Endothelial cell of umbilical vein (primary cell): ENCODE results near the gene KPNA5. TPM values are rescaled to one million over a fixed set of nuclear protein-coding genes. Genes with fewer than 3 reads are reported as not detected.

Experiments
- BruUV-seq: library from RNA; stranded (reverse); fragments of 400-500 nt; replicated peaks from 2 replicates; lab custom pipeline; 2021; lab: Mats Ljungman, UMichigan
- CTCF ChIA-PET: fragments of 300-600, 350-600 bp; sonication (Branson Sonifier 250); formaldehyde crosslinking; loops from one replicate; lab custom pipeline; 2021; ENCODE audit warnings: antibody characterized with exemption, inconsistent platforms; lab: Charles Lee
- POLR2A ChIA-PET: fragments of 300-600, 350-600 bp; sonication (Branson Sonifier 250); formaldehyde crosslinking; loops from one replicate; lab custom pipeline; 2021; ENCODE audit warnings: antibody characterized with exemption, inconsistent platforms; lab: Charles Lee
- DNase-seq: peaks from one replicate; pipeline ENCODE4 v3.0.0-alpha.2; 2011; ENCODE audit warnings: low read depth, low spot score
- FAIRE-seq: peaks from 2 replicates; lab custom pipeline; 2011; peaks lifted over from hg19 to GRCh38; lab: Jason Lieb, UNC
- H2AFZ ChIP-seq: 2 replicates; pipeline ENCODE4 v1.6.0; 2012; ENCODE audit warnings: low read depth, low read length, control low read depth, inconsistent platforms
- H3K27ac ChIP-seq: 2 replicates; pipeline ENCODE4 v1.5.1; 2011; ENCODE audit warnings: low read depth, mild to moderate bottlenecking, control low read depth, low read length, moderate library complexity; ENCODE audit not compliant: insufficient read depth
- H3K27me3 ChIP-seq, 2 experiments: 2 replicates each; pipeline versions ENCODE4 v1.6.0 to v1.6.1; 2011; ENCODE audit warnings: low read length in 2 of 2, mixed read lengths in 1 of 2; ENCODE audit not compliant: control insufficient read depth in 2 of 2, insufficient read depth in 2 of 2
- H3K36me3 ChIP-seq, 2 experiments: 2 replicates in 1 of 2; 3 replicates in 1 of 2; pipeline ENCODE4 v1.5.1; 2011; ENCODE audit warnings: low read length in 2 of 2, mild to moderate bottlenecking in 1 of 2, moderate library complexity in 1 of 2; ENCODE audit not compliant: control insufficient read depth in 2 of 2, insufficient read depth in 2 of 2; ENCODE audit errors: extremely low read depth in 1 of 2
- H3K4me1 ChIP-seq: 3 replicates; pipeline ENCODE4 v1.5.1; 2011; ENCODE audit warnings: mild to moderate bottlenecking, low read length; ENCODE audit not compliant: control insufficient read depth, insufficient read depth; ENCODE audit errors: extremely low read depth
- H3K4me2 ChIP-seq: 2 replicates; pipeline ENCODE4 v1.6.1; 2011; ENCODE audit warnings: low read length, control low read depth, mixed read lengths; ENCODE audit not compliant: insufficient read depth
- H3K4me3 ChIP-seq, 3 experiments: fragments of 200-600 bp in 1 of 3; sonication (generic), shearing (Covaris generic) in 1 of 3; replicated peaks in 1 of 3; 2 replicates each; pipeline ENCODE4 v1.5.1; 2011 to 2016; ENCODE audit warnings: control low read depth in 3 of 3, low read length in 3 of 3, mild to moderate bottlenecking in 2 of 3, inconsistent platforms in 1 of 3, low read depth in 1 of 3, moderate library complexity in 1 of 3; ENCODE audit not compliant: insufficient read depth in 1 of 3
- H3K79me2 ChIP-seq: 2 replicates; pipeline ENCODE4 v1.6.0; 2012; ENCODE audit warnings: low read length, inconsistent platforms; ENCODE audit not compliant: control insufficient read depth, insufficient read depth
- H3K9ac ChIP-seq: replicated peaks from 2 replicates; pipeline ENCODE3; 2011; ENCODE audit warnings: low read length, control low read depth; ENCODE audit not compliant: insufficient read depth; ENCODE audit errors: extremely low read depth
- H3K9me1 ChIP-seq: replicated peaks from 3 replicates; pipeline ENCODE4 v1.6.0; 2011; ENCODE audit warnings: mild to moderate bottlenecking, low read length; ENCODE audit not compliant: control insufficient read depth, insufficient read depth; ENCODE audit errors: extremely low read depth
- H3K9me3 ChIP-seq: replicated peaks from 2 replicates; pipeline ENCODE4 v1.5.1; 2012; ENCODE audit warnings: low read length, inconsistent platforms; ENCODE audit not compliant: control insufficient read depth, insufficient read depth
- H4K20me1 ChIP-seq: replicated peaks from 2 replicates; pipeline ENCODE3; 2011; ENCODE audit warnings: mild to moderate bottlenecking, low read length; ENCODE audit not compliant: control insufficient read depth, insufficient read depth; ENCODE audit errors: extremely low read depth
- CTCF ChIP-seq, 2 donors: IDR thresholded peaks; 1 replicate in 1 of 2; 2 replicates in 1 of 2; pipeline ENCODE4 v1.5.1; 2011; ENCODE audit warnings: low read length in 2 of 2, mild to moderate bottlenecking in 2 of 2, moderate library complexity in 2 of 2, control low read depth in 1 of 2, inconsistent platforms in 1 of 2, low read depth in 1 of 2; ENCODE audit not compliant: insufficient read depth in 1 of 2; ENCODE audit errors: extremely low read depth in 1 of 2
- EZH2 ChIP-seq: IDR thresholded peaks from 2 replicates; pipeline ENCODE4 v1.6.1; 2012; ENCODE audit warnings: borderline replicate concordance, low read depth, mild to moderate bottlenecking, moderate library complexity, low read length, inconsistent platforms; ENCODE audit not compliant: severe bottlenecking
- FOS ChIP-seq: IDR thresholded peaks from 2 replicates; pipeline ENCODE4 v1.6.1; 2011; ENCODE audit warnings: mild to moderate bottlenecking, low read length, moderate library complexity, borderline replicate concordance; ENCODE audit not compliant: insufficient read depth
- GATA2 ChIP-seq: IDR thresholded peaks from 2 replicates; pipeline ENCODE4 v1.7.0; 2011; ENCODE audit warnings: low read depth, mild to moderate bottlenecking, moderate library complexity, mixed read lengths, low read length; ENCODE audit not compliant: insufficient read length, insufficient read depth
- JUN ChIP-seq: IDR thresholded peaks from 2 replicates; pipeline ENCODE4 v1.6.1; 2011; ENCODE audit warnings: borderline replicate concordance, low read depth; ENCODE audit not compliant: insufficient read length, insufficient read depth
- MAX ChIP-seq: IDR thresholded peaks from 2 replicates; pipeline ENCODE4 v1.6.1; 2011; ENCODE audit not compliant: insufficient read depth, insufficient read length
- MYC ChIP-seq: IDR thresholded peaks from one replicate; pipeline ENCODE4 v1.6.1; 2011; ENCODE audit warnings: mild to moderate bottlenecking, low read depth, low read length
- POLR2A ChIP-seq: IDR thresholded peaks from 2 replicates; pipeline ENCODE4 v1.6.1; 2012; ENCODE audit warnings: low read depth, mild to moderate bottlenecking, control low read depth, low read length
- POLR2AphosphoS5 ChIP-seq: IDR thresholded peaks from 2 replicates; pipeline ENCODE4 v1.6.1; 2012; ENCODE audit warnings: low read depth, mild to moderate bottlenecking, control low read depth, low read length, moderate library complexity; ENCODE audit not compliant: insufficient read depth
- dilution Hi-C: fragments of 300-500 bp; cut with MboI; formaldehyde crosslinking; loops from one replicate; pipeline ENCODE4 v1.15.0; 2019; ENCODE audit warnings: low sequenced_read_pairs; ENCODE audit not compliant: extremely low pct_ligation_motif_present
- intact Hi-C: fragments of 100-400 bp; cut with micrococcal nuclease; formaldehyde crosslinking; loops from one replicate; pipeline ENCODE4 v1.10.0; 2022
- polyA plus RNA-seq, 4 experiments: library from polyadenylated mRNA; depleted of rRNA in 3 of 4; stranded (reverse) in 3 of 4; unstranded in 1 of 4; fragments of >200 nt; gene quantifications; 2 replicates each; pipeline versions ENCODE4 v1.2.1 to v1.2.3, GENCODE V29; 2011 to 2012; ENCODE audit warnings: missing spikeins in 1 of 4
- total RNA-seq: library from RNA; stranded (reverse); gene quantifications from 2 replicates; pipeline ENCODE4 v1.2.3, GENCODE V29; 2021

KPNA5 gene
- total and polyA plus RNA-seq, 2 donors (not counting 3 experiments of a cell fraction or from before 2014, with no cell fraction given) = 1.6 to 8.9 TPM

GRCh38 chr6:116763048-116763447, 82.0 kb downstream of the KPNA5 start:
- BruUV-seq = no TSS peak
- H3K27me3 ChIP-seq = peaks cover 11 to 17% of the 10 kb centered on the region in 2 experiments
- FAIRE-seq (no peak), DNase-seq (no peak)
- CTCF ChIA-PET = interaction anchor here (0.8 to 1.1 kb wide), 2 partner anchors 16 to 476 kb away, joined by 3 read pairs; no protein-coding TSS in a partner anchor
- H3K4me3 ChIP-seq = no peak overlapping the region
- no peaks in the 10 kb centered on the region for H4K20me1 ChIP-seq
- no peak overlapping the region for H2AFZ ChIP-seq
- H3K79me2 ChIP-seq = no peaks in the 10 kb centered on the region
- POLR2A ChIA-PET = interaction anchor here (0.6 kb wide), 1 partner anchor 68 kb away, joined by 3 read pairs; no protein-coding TSS in a partner anchor
- dilution Hi-C loops (no loop called here), intact Hi-C loops (no loop called here)
- H3K4me1 ChIP-seq = peaks cover 7% of the 10 kb centered on the region
- no peaks in the 10 kb centered on the region for H3K9me1 ChIP-seq
- no peak overlapping the region for H3K27ac ChIP-seq
- no peak overlapping the region for H3K4me2 ChIP-seq
- no peaks in the 10 kb centered on the region for H3K9me3 ChIP-seq
- TF ChIP-seq POLR2A = no peak
- TF ChIP-seq FOS = no peak
- TF ChIP-seq POLR2AphosphoS5 = no peak
- TF ChIP-seq EZH2 = no peak
- TF ChIP-seq GATA2 = no peak
- TF ChIP-seq MYC = no peak
- no peak for TF ChIP-seq JUN
- no peak for TF ChIP-seq CTCF (IDR thresholded peaks at IDR 0.05; ENCODE audit: extremely low read depth in 1 of 2, insufficient read depth in 1 of 2, low read depth in 1 of 2, low read length in 2 of 2)
- TF ChIP-seq MAX = no peak
- H3K9ac ChIP-seq = no peak overlapping the region
- H3K36me3 ChIP-seq = no peaks in the 10 kb centered on the region
